Activated B cell treated with CpG ODN at 0.5 μM for 24 hours (primary cell): ENCODE results near the gene STRIT1. TPM values are rescaled to one million over a fixed set of nuclear protein-coding genes. Genes with fewer than 3 reads are reported as not detected.
"Not testable (repeated sequence)": the region's sequence is repeated elsewhere in the genome, so short reads cannot be mapped to it uniquely, and the experiment has no call there.

Experiments used
- ATAC-seq: fragments of 200-7000 bp; cut with Tn5 transposase; one replicate; pipeline ENCODE4 v1.10.0; 2021; ENCODE audit warnings: low read depth, mild to moderate bottlenecking, moderate library complexity
- CTCF ChIA-PET: fragments of 350-600 bp; sonication (Branson Sonifier 250); formaldehyde crosslinking; loops from one replicate; lab custom pipeline; 2021; ENCODE audit warnings: antibody characterized with exemption; lab: Charles Lee
- POLR2A ChIA-PET: fragments of 350-600 bp; sonication (Branson Sonifier 250); formaldehyde crosslinking; loops from one replicate; lab custom pipeline; 2021; ENCODE audit warnings: antibody characterized with exemption; lab: Charles Lee
- DNase-seq: peaks from one replicate; pipeline ENCODE4 v3.0.0; 2022
- H3K27ac Mint-ChIP-seq: one replicate; pipeline ENCODE4 v1.8.0; 2020; ENCODE audit warnings: mixed read lengths
- H3K27me3 Mint-ChIP-seq: one replicate; pipeline ENCODE4 v1.8.0; 2021; ENCODE audit warnings: mixed read lengths
- H3K36me3 Mint-ChIP-seq: one replicate; pipeline ENCODE4 v1.8.0; 2021; ENCODE audit warnings: low read depth, mixed read lengths
- H3K4me1 Mint-ChIP-seq: one replicate; pipeline ENCODE4 v1.8.0; 2021; ENCODE audit warnings: mixed read lengths
- H3K4me3 Mint-ChIP-seq: one replicate; pipeline ENCODE4 v1.8.0; 2020; ENCODE audit warnings: mild to moderate bottlenecking, mixed read lengths
- H3K9me3 Mint-ChIP-seq: one replicate; pipeline ENCODE4 v1.8.0; 2020; ENCODE audit warnings: mixed read lengths
- CTCF ChIP-seq: fragments of 200-600 bp; IDR thresholded peaks from one replicate; pipeline ENCODE4 v1.8.0; 2022; ENCODE audit warnings: antibody characterized with exemption, mild to moderate bottlenecking
- intact Hi-C: fragments of 100-400 bp; cut with micrococcal nuclease; formaldehyde crosslinking; loops from one replicate; pipeline ENCODE4 v1.15.1; 2024
- total RNA-seq: library from RNA; stranded (reverse); gene quantifications from 2 replicates; pipeline ENCODE4 v1.2.3, GENCODE V29; 2022

The STRIT1 gene
- total RNA-seq, 1 donor from 2014 or later, result not detected

GRCh38 chr3:155286736-155287135 lies 6.7 kb downstream of the STRIT1 start:
- Mint-ChIP-seq H3K27me3 (no peaks in the 10 kb centered on the region), H3K4me3 (no peak overlapping the region), H3K36me3 (no peaks in the 10 kb centered on the region), H3K9me3 (no peaks in the 10 kb centered on the region), H3K27ac (no peak overlapping the region), H3K4me1 (no peaks in the 10 kb centered on the region)
- DNase-seq, result no peak
- intact Hi-C loops, result no loop called here
- ChIA-PET CTCF (no interaction called here), POLR2A (no interaction called here)
- ATAC-seq, result no peak
- no peak for TF ChIP-seq CTCF

GRCh38 chr3:155285936-155286335 lies 7.5 kb downstream of the STRIT1 start:
- H3K27ac Mint-ChIP-seq, result no peak overlapping the region
- DNase-seq (no peak), ATAC-seq (no peak)
- no peaks in the 10 kb centered on the region for H3K9me3 Mint-ChIP-seq
- H3K36me3 Mint-ChIP-seq, result no peaks in the 10 kb centered on the region
- ChIA-PET CTCF (no interaction called here), POLR2A (no interaction called here)
- no peaks in the 10 kb centered on the region for H3K4me1 Mint-ChIP-seq
- no peaks in the 10 kb centered on the region for H3K27me3 Mint-ChIP-seq
- TF ChIP-seq CTCF, result no peak
- intact Hi-C loops, result no loop called here
- H3K4me3 Mint-ChIP-seq, result no peak overlapping the region

GRCh38 chr3:155283092-155284056 lies 10.1 kb downstream of the STRIT1 start:
- ATAC-seq (no peak), DNase-seq (no peak)
- Mint-ChIP-seq H3K9me3 (peaks cover 9% of the 10 kb centered on the region), H3K27me3 (no peaks in the 10 kb centered on the region), H3K36me3 (no peaks in the 10 kb centered on the region), H3K4me3 (no peak overlapping the region), H3K27ac (no peak overlapping the region), H3K4me1 (no peaks in the 10 kb centered on the region)
- CTCF ChIA-PET, result no interaction called here
- POLR2A ChIA-PET, result no interaction called here
- no peak for TF ChIP-seq CTCF
- intact Hi-C loops, result no loop called here

- no peaks in the 10 kb centered on the region for H3K27me3 Mint-ChIP-seq
- POLR2A ChIA-PET, result no interaction called here
- H3K27ac Mint-ChIP-seq, result no peak overlapping the region
- CTCF ChIA-PET, result no interaction called here
- no peak overlapping the region for H3K4me3 Mint-ChIP-seq
- ATAC-seq, result no peak
- peaks cover 9% of the 10 kb centered on the region for H3K9me3 Mint-ChIP-seq
- H3K4me1 Mint-ChIP-seq, result no peaks in the 10 kb centered on the region
- intact Hi-C loops, result no loop called here
- DNase-seq, result no peak
- TF ChIP-seq CTCF, result no peak
- no peaks in the 10 kb centered on the region for H3K36me3 Mint-ChIP-seq
Observed at GRCh38 chr3:155282385-155283091, 10.9 kb downstream of the STRIT1 start.

GRCh38 chr3:155281912-155282311 lies 11.6 kb downstream of the STRIT1 start:
- Mint-ChIP-seq H3K4me1 (no peaks in the 10 kb centered on the region), H3K27ac (no peak overlapping the region), H3K9me3 (peaks cover 9% of the 10 kb centered on the region), H3K4me3 (no peak overlapping the region), H3K36me3 (no peaks in the 10 kb centered on the region), H3K27me3 (no peaks in the 10 kb centered on the region)
- POLR2A ChIA-PET, result no interaction called here
- ATAC-seq (no peak), DNase-seq (no peak)
- intact Hi-C loops, result no loop called here
- CTCF ChIA-PET, result no interaction called here
- TF ChIP-seq CTCF, result no peak

GRCh38 chr3:155276089-155276488 lies 17.4 kb downstream of the STRIT1 start:
- H3K36me3 Mint-ChIP-seq, ATAC-seq, H3K4me3 Mint-ChIP-seq, CTCF ChIA-PET, H3K9me3 Mint-ChIP-seq, H3K27me3 Mint-ChIP-seq, DNase-seq, H3K27ac Mint-ChIP-seq, POLR2A ChIA-PET, intact Hi-C loops, H3K4me1 Mint-ChIP-seq: not testable (repeated sequence)

GRCh38 chr3:155275159-155275754 lies 18.2 kb downstream of the STRIT1 start:
- CTCF ChIA-PET, POLR2A ChIA-PET, H3K9me3 Mint-ChIP-seq, ATAC-seq, H3K4me1 Mint-ChIP-seq, intact Hi-C loops, H3K36me3 Mint-ChIP-seq, DNase-seq, H3K4me3 Mint-ChIP-seq, H3K27me3 Mint-ChIP-seq, H3K27ac Mint-ChIP-seq: not testable (repeated sequence)
